GM23338 (cell line): ENCODE results near the gene LAMC2. TPM values are rescaled to one million over a fixed set of nuclear protein-coding genes. Genes with fewer than 3 reads are reported as not detected.

Experiments used
- ATAC-seq: fragments of 200-7000 bp; cut with Tn5 transposase; 3 replicates; pipeline ENCODE4 v1.9.1; 2020
- DNase-seq: peaks from one replicate; pipeline ENCODE4 v3.0.0-alpha.2; 2015; ENCODE audit warnings: low spot score
- H2AFZ ChIP-seq: fragments of 200-600 bp; sonication (generic); 2 replicates; pipeline ENCODE4 v1.8.0; 2016; ENCODE audit warnings: antibody characterized with exemption, mild to moderate bottlenecking, moderate library complexity
- H3F3A ChIP-seq: fragments of 200-600 bp; sonication (generic); replicated peaks from 2 replicates; pipeline ENCODE4 v1.8.0; 2017; ENCODE audit warnings: antibody characterized with exemption, mixed run types, low read depth
- H3K27ac ChIP-seq: fragments of 200-600 bp; sonication (generic); 2 replicates; pipeline ENCODE4 v1.6.1; 2016; ENCODE audit warnings: low read depth
- H3K27me3 ChIP-seq: fragments of 200-600 bp; sonication (generic); 2 replicates; pipeline ENCODE4 v1.8.0; 2016; ENCODE audit warnings: mild to moderate bottlenecking, mixed run types, moderate library complexity; ENCODE audit not compliant: insufficient read depth
- H3K36me3 ChIP-seq: fragments of 200-600 bp; sonication (generic); 2 replicates; pipeline ENCODE4 v1.8.0; 2016; ENCODE audit warnings: mild to moderate bottlenecking; ENCODE audit not compliant: insufficient read depth
- H3K4me1 ChIP-seq: fragments of 200-600 bp; sonication (generic); 2 replicates; pipeline ENCODE4 v1.8.0; 2016; ENCODE audit warnings: mild to moderate bottlenecking, moderate library complexity; ENCODE audit not compliant: insufficient read depth
- H3K4me2 ChIP-seq: fragments of 200-600 bp; sonication (generic); 2 replicates; pipeline ENCODE4 v1.7.1; 2017; ENCODE audit warnings: mixed run types
- H3K4me3 ChIP-seq: fragments of 200-600 bp; sonication (generic); 2 replicates; pipeline ENCODE4 v1.6.1; 2016; ENCODE audit warnings: mixed run types
- H3K79me2 ChIP-seq: fragments of 200-600 bp; sonication (generic); replicated peaks from 2 replicates; pipeline ENCODE4 v1.8.0; 2017; ENCODE audit warnings: mild to moderate bottlenecking; ENCODE audit not compliant: insufficient read depth
- H3K9me2 ChIP-seq: fragments of 200-600 bp; sonication (generic); 2 replicates; pipeline ENCODE4 v1.8.0; 2017; ENCODE audit not compliant: insufficient read depth
- H4K20me1 ChIP-seq: fragments of 200-600 bp; sonication (generic); replicated peaks from 2 replicates; pipeline ENCODE4 v1.8.0; 2017; ENCODE audit warnings: mild to moderate bottlenecking; ENCODE audit not compliant: insufficient read depth
- H3K27ac Mint-ChIP-seq: 2 replicates; pipeline ENCODE4 v1.8.0; 2020; ENCODE audit warnings: inconsistent platforms, mild to moderate bottlenecking, moderate library complexity, mixed read lengths
- H3K27me3 Mint-ChIP-seq: 3 replicates; pipeline ENCODE4 v1.8.0; 2022; ENCODE audit warnings: low read depth, mild to moderate bottlenecking, moderate library complexity, mixed read lengths, inconsistent platforms; ENCODE audit not compliant: insufficient read depth, poor library complexity
- H3K36me3 Mint-ChIP-seq: 3 replicates; pipeline ENCODE4 v1.8.0; 2021; ENCODE audit warnings: low read depth, mild to moderate bottlenecking, inconsistent platforms, moderate library complexity, mixed read lengths
- H3K4me1 Mint-ChIP-seq: 3 replicates; pipeline ENCODE4 v1.8.0; 2020; ENCODE audit warnings: mild to moderate bottlenecking, inconsistent platforms, mixed read lengths
- H3K4me3 Mint-ChIP-seq: 3 replicates; pipeline ENCODE4 v1.8.0; 2021; ENCODE audit warnings: moderate library complexity, mild to moderate bottlenecking, inconsistent platforms, mixed read lengths
- H3K9me3 Mint-ChIP-seq: 3 replicates; pipeline ENCODE4 v1.8.0; 2020; ENCODE audit warnings: moderate library complexity, mild to moderate bottlenecking, inconsistent platforms, mixed read lengths
- CTCF ChIP-seq, 2 experiments: fragments of 200-600 bp in 1 of 2; sonication (generic) in 1 of 2; conservative IDR thresholded peaks; 2 replicates each; pipeline versions ENCODE4 v1.5.1 to v1.6.1; 2016 to 2017; ENCODE audit warnings: antibody characterized with exemption in 2 of 2, low read depth in 2 of 2, mild to moderate bottlenecking in 2 of 2, moderate library complexity in 1 of 2
- EZH2phosphoT487 ChIP-seq: fragments of 200-600 bp; sonication (generic); IDR thresholded peaks from one replicate; pipeline ENCODE4 v1.8.1; 2018; ENCODE audit warnings: antibody characterized with exemption; ENCODE audit not compliant: unreplicated experiment
- POLR2AphosphoS5 ChIP-seq: IDR thresholded peaks from 2 replicates; pipeline ENCODE4 v1.6.1; 2016; ENCODE audit warnings: antibody characterized with exemption, low read depth
- REST ChIP-seq: IDR thresholded peaks from one replicate; pipeline ENCODE4 v1.6.1; 2018; ENCODE audit warnings: antibody characterized with exemption; ENCODE audit not compliant: unreplicated experiment
- ZNF114 ChIP-seq: fragments of 250-450 bp; sonication (Bioruptor Pico); IDR thresholded peaks from 2 replicates; pipeline ENCODE4 v1.5.0; 2020; ENCODE audit warnings: mild to moderate bottlenecking, moderate library complexity
- ZNF331 ChIP-seq: fragments of 250-450 bp; sonication (Bioruptor Pico); IDR thresholded peaks from 2 replicates; pipeline ENCODE4 v1.5.0; 2020; ENCODE audit warnings: low read depth, mild to moderate bottlenecking, moderate library complexity
- ZNF462 ChIP-seq: fragments of 250-450 bp; sonication (Bioruptor Pico); IDR thresholded peaks from 2 replicates; pipeline ENCODE4 v1.5.0; 2020; ENCODE audit warnings: mild to moderate bottlenecking, moderate library complexity
- polyA plus RNA-seq: library from polyadenylated mRNA; unstranded; fragments of >200 nt; fragmentation: Nextera tagmentation; extraction: Ambion mirVana; gene quantifications from 2 replicates; pipeline ENCODE4 v1.2.1, GENCODE V29; 2016
- total RNA-seq: library from RNA; depleted of rRNA; stranded (reverse); fragments of >200 nt; shearing (Covaris generic); gene quantifications from 2 replicates; pipeline ENCODE4 v1.2.3, GENCODE V29; 2014

Gene LAMC2
- total and polyA plus RNA-seq, 2 experiments from 2014 or later, result 4.3 to 19.5 TPM

- TF ChIP-seq ZNF462 (CRISPR knock-in tag), result no peak
- no peak for TF ChIP-seq POLR2AphosphoS5
These were observed 36.8 kb downstream of the LAMC2 start (continued) for GRCh38 chr1:183222909-183223308.

GRCh38 chr1:183223467-183223866 lies 37.4 kb downstream of the LAMC2 start:
- H3K27me3 ChIP-seq, result no peaks in the 10 kb centered on the region
- Mint-ChIP-seq H3K36me3 (no peaks in the 10 kb centered on the region), H3K4me3 (no peak overlapping the region), H3K4me1 (peaks cover 29% of the 10 kb centered on the region), H3K9me3 (no peaks in the 10 kb centered on the region), H3K27ac (no peak overlapping the region), H3K27me3 (peaks cover 5% of the 10 kb centered on the region)
- H3F3A ChIP-seq, result no peaks in the 10 kb centered on the region
- H2AFZ ChIP-seq, result no peak overlapping the region
- DNase-seq (no peak), ATAC-seq (no peak)
- H4K20me1 ChIP-seq, result no peaks in the 10 kb centered on the region
- H3K36me3 ChIP-seq, result no peaks in the 10 kb centered on the region
- H3K4me3 ChIP-seq, result no peak overlapping the region
- no peaks in the 10 kb centered on the region for H3K9me2 ChIP-seq
- H3K4me2 ChIP-seq, result no peak overlapping the region
- no peaks in the 10 kb centered on the region for H3K79me2 ChIP-seq
- peaks cover 9% of the 10 kb centered on the region for H3K4me1 ChIP-seq
- no peak overlapping the region for H3K27ac ChIP-seq
- TF ChIP-seq EZH2phosphoT487 (no peak), REST (no peak), CTCF (conservative IDR thresholded peaks at IDR 0.05; ENCODE audit: low read depth in 2 of 2) (no peak), ZNF114 (CRISPR knock-in tag) (no peak), ZNF331 (CRISPR knock-in tag) (no peak)
